Parathyroid adenoma (tissue), 2 donors: ENCODE results near the gene EFNA5.

Experiments used
- H2AFZ ChIP-seq: fragments of 300-600 bp; sonication (generic); one replicate; pipeline ENCODE4 v1.7.0; 2017; ENCODE audit warnings: antibody characterized with exemption, mild to moderate bottlenecking
- H3K27ac ChIP-seq: fragments of 300-600 bp; sonication (generic); one replicate; pipeline ENCODE4 v1.7.0; 2017
- H3K27me3 ChIP-seq: fragments of 300-600 bp; sonication (generic); one replicate; pipeline ENCODE4 v1.7.0; 2017; ENCODE audit warnings: low read length; ENCODE audit not compliant: control insufficient read depth, insufficient read depth
- H3K36me3 ChIP-seq: fragments of 300-600 bp; sonication (generic); one replicate; pipeline ENCODE4 v1.7.0; 2017; ENCODE audit warnings: low read length; ENCODE audit not compliant: control insufficient read depth, insufficient read depth
- H3K4me1 ChIP-seq: fragments of 300-600 bp; sonication (generic); one replicate; pipeline ENCODE4 v1.7.0; 2017; ENCODE audit warnings: control low read depth
- H3K4me2 ChIP-seq: fragments of 300-600 bp; sonication (generic); one replicate; pipeline ENCODE4 v1.7.0; 2017; ENCODE audit warnings: low read length
- H3K4me3 ChIP-seq: fragments of 300-600 bp; sonication (generic); one replicate; pipeline ENCODE4 v1.7.0; 2017; ENCODE audit warnings: low read depth, low read length
- H3K79me2 ChIP-seq: fragments of 300-600 bp; sonication (generic); one replicate; pipeline ENCODE4 v1.7.0; 2017; ENCODE audit warnings: control low read depth
- H3K9ac ChIP-seq: fragments of 300-600 bp; sonication (generic); one replicate; pipeline ENCODE4 v1.7.0; 2017; ENCODE audit warnings: mild to moderate bottlenecking
- H3K9me3 ChIP-seq: fragments of 300-600 bp; sonication (generic); one replicate; pipeline ENCODE4 v1.7.0; 2017; ENCODE audit warnings: low read length; ENCODE audit not compliant: control insufficient read depth
- CTCF ChIP-seq: fragments of 300-600 bp; sonication (generic); IDR thresholded peaks from one replicate; pipeline ENCODE4 v1.7.0; 2017; ENCODE audit warnings: antibody characterized with exemption, mild to moderate bottlenecking
- donor health status: primary hyperparathyroidism.

The EFNA5 gene

DNA sequence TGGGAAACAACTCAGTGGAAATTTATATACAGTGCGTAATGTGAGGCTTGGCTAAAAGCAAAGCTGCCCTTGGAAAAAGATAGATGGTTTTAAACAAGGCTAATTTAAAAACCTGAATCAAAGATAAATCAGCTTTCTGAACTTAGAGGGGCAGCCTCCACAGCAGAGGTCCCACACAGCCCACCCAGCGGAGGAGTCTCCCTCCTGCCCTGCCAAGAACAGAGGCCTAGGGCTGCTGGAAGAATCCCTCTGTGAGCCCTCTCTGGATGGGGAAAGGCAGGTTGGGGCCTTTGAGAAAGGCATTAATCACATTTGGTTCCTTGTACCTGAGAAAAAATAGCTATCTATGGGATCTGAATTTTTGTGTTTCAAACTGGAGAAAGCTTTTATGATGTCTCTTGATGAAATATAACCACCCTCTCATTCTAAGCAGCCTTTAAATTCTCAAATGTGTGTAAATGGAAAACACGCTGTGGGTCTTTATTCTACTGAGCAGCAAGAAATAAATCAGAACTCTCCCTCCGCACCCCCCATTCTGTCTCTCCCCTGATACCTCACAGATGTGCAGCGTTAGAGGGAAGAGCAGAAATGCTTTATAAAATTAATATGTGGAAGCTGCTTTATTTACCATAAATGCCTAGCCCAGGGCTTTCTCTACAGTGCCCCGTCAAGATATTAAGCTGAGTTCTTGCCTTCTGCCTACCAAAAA, 329.2 kb downstream of the EFNA5 start:
- Histone ChIP-seq H3K4me2 (no peak overlapping the region), H3K27me3 (no peaks in the 10 kb centered on the region), H2AFZ (no peak overlapping the region), H3K4me3 (no peak overlapping the region), H3K36me3 (no peaks in the 10 kb centered on the region), H3K27ac (no peak overlapping the region), H3K4me1 (no peaks in the 10 kb centered on the region), H3K9me3 (peaks cover 4% of the 10 kb centered on the region), H3K9ac (no peak overlapping the region), H3K79me2 (no peaks in the 10 kb centered on the region)
- no peak for TF ChIP-seq CTCF

- Histone ChIP-seq H3K4me1 (no peaks in the 10 kb centered on the region), H3K4me2 (no peak overlapping the region), H2AFZ (no peak overlapping the region), H3K79me2 (no peaks in the 10 kb centered on the region), H3K4me3 (no peak overlapping the region), H3K27ac (no peak overlapping the region), H3K27me3 (no peaks in the 10 kb centered on the region), H3K9ac (no peak overlapping the region), H3K36me3 (no peaks in the 10 kb centered on the region), H3K9me3 (peaks cover 4% of the 10 kb centered on the region)
- TF ChIP-seq CTCF, result no peak
Measured at GRCh38 chr5:107340631-107341030, 330.1 kb downstream of the EFNA5 start.

DNA sequence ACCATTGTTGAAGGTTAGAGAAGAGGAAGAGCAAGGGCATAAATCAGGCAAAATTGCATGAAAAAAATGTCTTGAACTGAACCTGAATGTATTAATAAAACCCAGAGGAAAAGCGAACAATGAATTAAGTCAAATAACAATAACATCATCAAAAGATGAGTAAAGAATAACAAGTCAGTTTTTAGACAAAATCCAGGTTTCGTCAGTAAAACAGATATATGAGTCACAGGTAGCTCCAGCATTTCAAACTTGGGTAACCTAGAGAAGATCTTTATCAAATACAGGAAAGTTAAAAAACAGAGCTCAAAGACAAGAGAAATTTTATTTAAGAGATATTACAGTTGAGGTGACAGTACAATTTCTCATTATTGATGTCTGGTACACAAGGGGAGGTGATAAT, 332.4 kb downstream of the EFNA5 start:
- H3K9ac ChIP-seq, result no peak overlapping the region
- no peak overlapping the region for H3K27ac ChIP-seq
- H3K79me2 ChIP-seq, result no peaks in the 10 kb centered on the region
- no peaks in the 10 kb centered on the region for H3K27me3 ChIP-seq
- H3K36me3 ChIP-seq, result no peaks in the 10 kb centered on the region
- H3K4me2 ChIP-seq, result no peak overlapping the region
- no peak overlapping the region for H3K4me3 ChIP-seq
- H3K4me1 ChIP-seq, result no peaks in the 10 kb centered on the region
- H3K9me3 ChIP-seq, result no peaks in the 10 kb centered on the region
- no peak overlapping the region for H2AFZ ChIP-seq
- no peak for TF ChIP-seq CTCF

GRCh38 chr5:107337281-107337680, 333.5 kb downstream of the EFNA5 start:
- Histone ChIP-seq H3K4me1 (no peaks in the 10 kb centered on the region), H3K27me3 (no peaks in the 10 kb centered on the region), H3K79me2 (no peaks in the 10 kb centered on the region), H3K9ac (no peak overlapping the region), H3K4me2 (no peak overlapping the region), H3K9me3 (no peaks in the 10 kb centered on the region), H2AFZ (no peak overlapping the region), H3K27ac (no peak overlapping the region), H3K4me3 (no peak overlapping the region), H3K36me3 (no peaks in the 10 kb centered on the region)
- no peak for TF ChIP-seq CTCF

- Histone ChIP-seq H3K9me3 (no peaks in the 10 kb centered on the region), H3K4me3 (no peak overlapping the region), H3K4me2 (no peak overlapping the region), H3K9ac (no peak overlapping the region), H3K79me2 (no peaks in the 10 kb centered on the region), H2AFZ (no peak overlapping the region), H3K4me1 (no peaks in the 10 kb centered on the region), H3K36me3 (no peaks in the 10 kb centered on the region), H3K27ac (no peak overlapping the region), H3K27me3 (no peaks in the 10 kb centered on the region)
- no peak for TF ChIP-seq CTCF
Measured at GRCh38 chr5:107331882-107332281, 338.9 kb downstream of the EFNA5 start.
